Measurements from ENCODE around the gene GDPD5.

GDPD5 gene

GRCh38 chr11:75536786-75537641 lies 11.3 kb upstream of the GDPD5 start:
- Histone ChIP-seq H3K27me3 (ENCODE audit: insufficient read depth, low read length) (0 out of 2 replicates have a peak, but pooled peaks cover 2% of the 10 kb centered on the region), H3K36me3 (ENCODE audit: insufficient read depth, low read length) (no peaks in the 10 kb centered on the region), H3K79me2 (ENCODE audit: insufficient read depth, low read length) (no peaks in the 10 kb centered on the region), H4K20me1 (ENCODE audit: insufficient read depth, low read length) (no peaks in the 10 kb centered on the region), H3F3A (ENCODE audit: insufficient read depth, low read length) (no peaks in the 10 kb centered on the region), H3K9me2 (ENCODE audit: low read depth, low read length) (no peaks in the 10 kb centered on the region), H3K27ac (ENCODE audit: low read depth, low read length, poor library complexity, severe bottlenecking) (no peak overlapping the region), H2AFZ (ENCODE audit: low read length) (no peak overlapping the region), H3K9me3 (ENCODE audit: low read length) (no peaks in the 10 kb centered on the region), H3K9ac (ENCODE audit: low read length) (no peak overlapping the region), H3K4me2 (ENCODE audit: low read length) (peak overlapping the region; percentile 19; the same call in 1 of the 2 replicates), H3K4me1 (ENCODE audit: insufficient read depth, low read length, severe bottlenecking) (peaks cover 13% of the 10 kb centered on the region), H3K4me3 (ENCODE audit: low read depth, low read length, poor library complexity, severe bottlenecking) (no peak overlapping the region)
- TF ChIP-seq EZH2 (IDR thresholded peaks at IDR 0.05; ENCODE audit: borderline replicate concordance, low read length) (no peak), CTCF (IDR thresholded peaks at IDR 0.05; ENCODE audit: low read length) (peak; percentile 9; the same call in 1 of the 2 replicates)

GRCh38 chr11:75535071-75535470 lies 9.3 kb upstream of the GDPD5 start:
- H3K4me1 ChIP-seq (ENCODE audit: insufficient read depth, low read length, severe bottlenecking) = peaks cover 13% of the 10 kb centered on the region
- H4K20me1 ChIP-seq (ENCODE audit: insufficient read depth, low read length) = no peaks in the 10 kb centered on the region
- H3K9me3 ChIP-seq (ENCODE audit: low read length) = no peaks in the 10 kb centered on the region
- no peak overlapping the region for H2AFZ ChIP-seq (ENCODE audit: low read length)
- no peaks in the 10 kb centered on the region for H3F3A ChIP-seq (ENCODE audit: insufficient read depth, low read length)
- H3K9ac ChIP-seq (ENCODE audit: low read length) = no peak overlapping the region
- no peaks in the 10 kb centered on the region for H3K79me2 ChIP-seq (ENCODE audit: insufficient read depth, low read length)
- H3K4me3 ChIP-seq (ENCODE audit: low read depth, low read length, poor library complexity, severe bottlenecking) = no peak overlapping the region
- H3K27me3 ChIP-seq (ENCODE audit: insufficient read depth, low read length) = 0 out of 2 replicates have a peak, but pooled peaks cover 2% of the 10 kb centered on the region
- H3K9me2 ChIP-seq (ENCODE audit: low read depth, low read length) = no peaks in the 10 kb centered on the region
- no peak overlapping the region for H3K4me2 ChIP-seq (ENCODE audit: low read length)
- no peaks in the 10 kb centered on the region for H3K36me3 ChIP-seq (ENCODE audit: insufficient read depth, low read length)
- no peak overlapping the region for H3K27ac ChIP-seq (ENCODE audit: low read depth, low read length, poor library complexity, severe bottlenecking)
- TF ChIP-seq CTCF (IDR thresholded peaks at IDR 0.05; ENCODE audit: low read length) (no peak), EZH2 (IDR thresholded peaks at IDR 0.05; ENCODE audit: borderline replicate concordance, low read length) (no peak)

- H3K9me3 ChIP-seq (ENCODE audit: low read length) = no peaks in the 10 kb centered on the region
- H3K79me2 ChIP-seq (ENCODE audit: insufficient read depth, low read length) = no peaks in the 10 kb centered on the region
- H3K27me3 ChIP-seq (ENCODE audit: insufficient read depth, low read length) = 0 out of 2 replicates have a peak, but pooled peaks cover 2% of the 10 kb centered on the region
- H3K9me2 ChIP-seq (ENCODE audit: low read depth, low read length) = no peaks in the 10 kb centered on the region
- no peaks in the 10 kb centered on the region for H3F3A ChIP-seq (ENCODE audit: insufficient read depth, low read length)
- no peak overlapping the region for H3K4me3 ChIP-seq (ENCODE audit: low read depth, low read length, poor library complexity, severe bottlenecking)
- no peak overlapping the region for H2AFZ ChIP-seq (ENCODE audit: low read length)
- no peak overlapping the region for H3K9ac ChIP-seq (ENCODE audit: low read length)
- no peaks in the 10 kb centered on the region for H4K20me1 ChIP-seq (ENCODE audit: insufficient read depth, low read length)
- no peak for TF ChIP-seq CTCF (IDR thresholded peaks at IDR 0.05; ENCODE audit: low read length)
- no peak for TF ChIP-seq EZH2 (IDR thresholded peaks at IDR 0.05; ENCODE audit: borderline replicate concordance, low read length)
- no peak overlapping the region for H3K4me2 ChIP-seq (ENCODE audit: low read length)
- no peak overlapping the region for H3K27ac ChIP-seq (ENCODE audit: low read depth, low read length, poor library complexity, severe bottlenecking)
- H3K36me3 ChIP-seq (ENCODE audit: insufficient read depth, low read length) = no peaks in the 10 kb centered on the region
- peaks cover 13% of the 10 kb centered on the region for H3K4me1 ChIP-seq (ENCODE audit: insufficient read depth, low read length, severe bottlenecking)
These were observed 8.7 kb upstream of the GDPD5 start for GRCh38 chr11:75534259-75535069.
